Activated T-helper 9 cell treated with anti-CD3 and anti-CD28 coated beads, Interleukin-2, amount 50 U/mL, for 16 hours (primary cell): ENCODE measurements around the gene DYNC1I1.

Experiments used
- DNase-seq: peaks from one replicate; pipeline ENCODE4 v3.0.0-alpha.2; 2020; ENCODE audit warnings: low read depth

DYNC1I1 gene

GRCh38 chr7:95772298-95772770, at the start of gene DYNC1I1:
DYNC1I1 (plus strand) TSS chr7:95772554; CDS start chr7:95804730, 32,176 bp downstream.
- DNase-seq: no peak

DNA sequence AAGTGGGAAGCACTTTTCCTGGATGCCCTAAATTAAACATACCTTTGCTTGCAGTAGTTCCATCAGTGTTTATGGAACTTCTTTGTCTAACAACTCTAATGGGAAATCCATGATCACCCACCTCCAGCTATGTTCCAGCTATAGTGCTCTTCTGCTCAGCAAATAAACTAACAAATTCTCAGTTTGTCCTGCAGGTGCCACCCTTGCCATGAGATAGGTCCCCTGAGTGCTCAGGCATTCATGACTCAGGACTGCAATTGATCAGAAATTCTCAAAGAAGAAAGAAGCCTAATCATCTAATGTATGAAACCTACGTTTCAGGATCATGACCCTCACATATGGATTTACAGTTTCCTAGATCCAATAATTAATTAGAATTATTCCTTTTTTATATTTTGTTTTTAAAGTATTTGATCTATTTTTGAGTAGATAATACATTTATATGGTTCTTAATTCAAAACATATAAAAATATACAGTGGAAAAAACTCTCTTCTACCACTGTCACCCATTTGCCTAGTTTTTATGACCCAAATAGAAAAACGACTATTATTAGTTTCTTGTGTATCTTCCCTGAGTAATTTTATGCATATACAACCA, 48.7 kb upstream of the DYNC1I1 start:
- DNase-seq: no peak

GRCh38 chr7:95725205-95725604, 47.1 kb upstream of the DYNC1I1 start:
- no peak for DNase-seq

- no peak for DNase-seq
Measured at GRCh38 chr7:95730493-95731280, 41.7 kb upstream of the DYNC1I1 start.

DNA sequence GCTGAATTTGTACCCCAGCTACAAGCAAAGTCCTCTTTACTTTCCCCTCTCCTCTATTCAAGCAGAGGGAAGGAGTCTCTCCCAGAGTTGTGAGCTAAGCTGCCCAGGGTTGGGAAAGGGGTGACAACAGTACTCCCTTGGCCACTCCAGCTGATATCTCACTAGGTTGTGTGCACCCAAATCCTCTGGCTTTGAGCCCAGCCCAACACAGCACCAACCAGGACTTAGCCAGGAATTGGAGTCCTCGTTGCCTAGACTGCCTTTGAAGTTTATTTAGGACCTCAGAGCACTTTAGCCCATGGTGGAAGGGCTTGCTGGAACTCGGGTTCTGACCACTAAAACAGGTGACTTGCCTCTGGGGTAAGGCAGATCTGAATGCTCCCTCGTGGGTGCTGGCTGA, 35.7 kb upstream of the DYNC1I1 start:
- DNase-seq: no peak

- no peak for DNase-seq
Measured at GRCh38 chr7:95737828-95738505, 34.4 kb upstream of the DYNC1I1 start.

- no peak for DNase-seq
Measured at GRCh38 chr7:95749044-95749443, 23.3 kb upstream of the DYNC1I1 start.

- no peak for DNase-seq
Measured at GRCh38 chr7:95749515-95749914, 22.8 kb upstream of the DYNC1I1 start.

- DNase-seq: no peak
Measured at GRCh38 chr7:95753440-95753839, 18.9 kb upstream of the DYNC1I1 start.

GRCh38 chr7:95755277-95755934, 16.9 kb upstream of the DYNC1I1 start:
- no peak for DNase-seq

GRCh38 chr7:95758187-95758586, 14.2 kb upstream of the DYNC1I1 start:
- no peak for DNase-seq

- no peak for DNase-seq
Measured at GRCh38 chr7:95766086-95766485, 6.3 kb upstream of the DYNC1I1 start.

- no peak for DNase-seq
Measured at GRCh38 chr7:95766657-95767056, 5.7 kb upstream of the DYNC1I1 start.

DNA sequence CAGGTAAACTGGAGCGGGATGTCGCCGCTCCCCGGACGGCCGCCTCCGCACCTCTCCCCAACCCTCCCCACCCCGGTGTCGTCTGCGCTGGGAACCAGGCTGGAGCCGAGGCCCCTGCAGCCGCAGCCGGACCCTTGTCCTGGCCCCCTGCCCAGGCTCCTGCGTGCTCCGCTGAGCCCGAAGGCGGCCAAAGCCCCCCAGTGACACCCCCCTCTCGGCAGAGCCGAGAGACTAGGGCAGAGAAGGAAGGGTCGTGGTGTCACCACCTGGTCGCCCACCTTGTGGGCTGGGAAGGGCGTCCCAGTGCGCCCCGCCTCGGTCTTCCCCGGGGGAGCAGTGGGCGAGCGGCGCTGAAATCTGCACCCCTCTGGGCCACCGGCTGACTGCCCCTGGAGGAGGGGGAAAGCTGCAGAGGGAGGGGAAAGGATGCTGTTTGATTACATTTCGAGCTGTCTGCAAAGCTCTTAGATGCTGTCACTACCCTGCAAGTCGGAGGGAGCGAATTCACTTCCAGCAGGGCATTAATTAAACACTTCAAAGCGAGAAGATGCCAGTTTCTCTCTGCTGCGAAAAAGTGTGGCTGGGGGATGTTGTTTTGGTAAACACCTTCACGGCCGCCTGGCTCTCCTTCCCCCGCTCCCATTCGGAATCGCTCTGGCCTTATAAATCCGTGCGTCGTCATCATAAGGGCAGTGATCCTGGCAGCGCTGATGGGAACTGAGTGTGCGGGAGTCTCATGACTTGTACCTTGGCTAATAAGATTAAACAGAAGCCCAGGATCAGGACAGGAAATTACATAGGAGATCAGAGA, 622 bp downstream of the DYNC1I1 start:
- DNase-seq: no peak

- no peak for DNase-seq
Measured at GRCh38 chr7:95776561-95777185, 4.3 kb downstream of the DYNC1I1 start.

GRCh38 chr7:95777269-95777668, 4.9 kb downstream of the DYNC1I1 start:
- DNase-seq: no peak

GRCh38 chr7:95780665-95781064, 8.3 kb downstream of the DYNC1I1 start:
- no peak for DNase-seq

DNA sequence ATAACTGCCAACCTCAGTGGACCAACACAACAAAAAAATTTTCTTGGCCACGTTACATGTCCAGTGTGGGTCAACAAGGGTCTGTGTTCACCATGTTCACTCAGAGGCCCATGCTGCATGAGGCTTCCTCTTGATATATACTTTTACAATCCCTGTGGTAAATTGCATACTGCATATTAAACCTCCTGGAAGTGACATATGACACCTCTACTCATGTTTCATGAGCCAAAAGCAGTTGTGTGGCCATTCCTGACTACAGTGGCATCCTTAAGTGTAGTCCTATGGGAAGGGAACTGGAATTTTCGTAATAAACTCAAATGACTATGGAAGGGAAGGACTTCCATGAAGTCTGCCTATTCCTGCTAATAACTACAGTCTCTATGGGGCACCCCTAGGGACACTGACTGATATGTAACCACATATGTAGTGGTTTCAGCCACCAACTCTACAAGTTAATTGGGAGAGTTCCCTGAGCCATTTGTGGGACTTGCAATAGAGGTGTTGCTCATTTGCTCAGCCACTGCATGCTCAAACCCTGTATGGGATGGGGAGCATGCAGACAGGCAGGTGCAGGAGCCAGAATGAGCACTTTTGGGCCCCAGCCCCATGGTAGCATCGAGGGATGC, 9.7 kb downstream of the DYNC1I1 start:
- DNase-seq: no peak

DNA sequence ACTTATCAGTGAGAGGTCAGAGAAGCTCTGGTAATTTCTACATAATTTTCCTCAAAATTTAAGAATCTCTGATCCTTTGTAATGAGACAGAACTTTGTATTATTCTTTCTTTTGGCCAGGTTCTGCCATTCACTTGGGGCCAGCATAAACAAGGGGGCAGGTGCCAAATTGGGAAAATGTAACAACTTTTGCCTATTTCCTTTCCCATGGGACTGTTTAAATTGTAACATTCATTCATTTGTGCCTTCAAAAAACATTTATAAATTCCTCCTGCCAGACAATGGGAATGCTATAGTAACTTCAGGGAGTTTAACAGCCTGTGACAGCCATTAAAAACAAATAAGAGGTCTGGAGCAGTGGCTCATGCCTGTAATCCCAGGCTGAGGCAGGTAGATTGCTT, 12.4 kb downstream of the DYNC1I1 start:
- DNase-seq: no peak

DNA sequence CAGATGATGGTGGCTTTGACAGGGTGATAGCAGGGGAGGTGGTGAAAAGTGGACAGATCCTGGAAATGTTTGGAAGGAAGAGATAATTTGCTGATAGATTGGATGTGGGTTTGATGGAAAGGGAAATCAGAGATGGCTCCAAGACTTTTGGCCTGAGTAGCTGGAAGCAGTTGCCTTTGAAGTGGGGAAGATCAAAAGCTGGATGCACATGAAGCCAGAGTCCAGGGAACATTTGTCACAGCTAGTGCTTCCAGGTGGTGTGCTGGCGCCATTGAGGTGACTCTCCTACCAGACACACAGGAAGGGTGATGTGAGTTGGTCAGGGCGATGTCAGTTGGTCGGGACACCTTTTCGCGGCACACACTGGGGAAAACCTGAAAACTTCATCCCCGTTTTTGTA, 15.9 kb downstream of the DYNC1I1 start:
- no peak for DNase-seq

DNA sequence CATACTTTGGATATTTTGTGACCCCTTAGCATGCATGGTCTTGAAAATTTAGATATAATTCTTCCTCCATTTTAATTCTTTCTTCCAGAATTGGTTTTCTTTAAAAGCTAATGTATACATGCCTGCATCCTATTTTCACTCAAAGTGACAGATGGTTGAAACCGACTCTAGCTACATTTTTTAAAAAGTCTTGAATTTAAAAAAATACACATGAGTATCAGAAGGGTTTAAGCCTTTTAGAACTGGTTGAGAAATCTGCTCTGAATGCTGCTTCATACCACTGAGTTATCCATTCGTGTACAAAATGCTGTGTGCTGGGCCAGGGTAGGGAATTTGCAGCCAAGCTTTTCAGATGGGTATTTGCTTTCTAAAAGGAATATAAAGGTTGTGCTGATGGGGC, 16.5 kb downstream of the DYNC1I1 start:
- no peak for DNase-seq
